ENCODE data around the gene TCEAL3.
"Not testable (repeated sequence)": the region's sequence is repeated elsewhere in the genome, so short reads cannot be mapped to it uniquely, and the experiment has no call there.

TCEAL3 gene

GRCh38 chrX:103607364-103608305 lies at the start of gene TCEAL3:
TSS of gene TCEAL3 (plus strand) at chrX:103607963. CDS start at chrX:103609065, 1,102 bp downstream.
- FAIRE-seq = no peak

GRCh38 chrX:103560256-103560655 lies 47.5 kb upstream of the TCEAL3 start:
- FAIRE-seq = peak; percentile 80

- FAIRE-seq = no peak
These were observed 45.0 kb upstream of the TCEAL3 start for GRCh38 chrX:103562801-103563200.

GRCh38 chrX:103565197-103565596 lies 42.6 kb upstream of the TCEAL3 start:
- no peak for FAIRE-seq

GRCh38 chrX:103565752-103566151 lies 42.0 kb upstream of the TCEAL3 start:
- no peak for FAIRE-seq

- FAIRE-seq = no peak
These were observed 36.6 kb upstream of the TCEAL3 start for GRCh38 chrX:103571121-103571520.

- FAIRE-seq = no peak
These were observed 36.0 kb upstream of the TCEAL3 start for GRCh38 chrX:103571726-103572125.

GRCh38 chrX:103573202-103573601 lies 34.6 kb upstream of the TCEAL3 start:
- no peak for FAIRE-seq

- no peak for FAIRE-seq
These were observed 23.2 kb upstream of the TCEAL3 start for GRCh38 chrX:103584596-103584995.

GRCh38 chrX:103585411-103586313 lies 22.1 kb upstream of the TCEAL3 start, which contains the start of gene TCEAL4:
TSS of gene TCEAL4 (plus strand) at chrX:103585515. CDS start at chrX:103586676, 1,161 bp downstream.
- FAIRE-seq = no peak

- FAIRE-seq = no peak
These were observed 21.5 kb upstream of the TCEAL3 start for GRCh38 chrX:103586314-103586646.

- FAIRE-seq = no peak
These were observed 21.1 kb upstream of the TCEAL3 start for GRCh38 chrX:103586659-103587058.

GRCh38 chrX:103592295-103592694 lies 15.5 kb upstream of the TCEAL3 start:
- FAIRE-seq = not testable (repeated sequence)

- FAIRE-seq = not testable (repeated sequence)
These were observed 12.6 kb upstream of the TCEAL3 start for GRCh38 chrX:103595202-103595601.

GRCh38 chrX:103608306-103608963 lies 672 bp downstream of the TCEAL3 start:
- no peak for FAIRE-seq

GRCh38 chrX:103610282-103610681 lies 2.5 kb downstream of the TCEAL3 start:
- no peak for FAIRE-seq

GRCh38 chrX:103613362-103613890 lies 5.7 kb downstream of the TCEAL3 start:
- no peak for FAIRE-seq

- no peak for FAIRE-seq
These were observed 7.2 kb downstream of the TCEAL3 start for GRCh38 chrX:103614999-103615398.

- no peak for FAIRE-seq
These were observed 8.1 kb downstream of the TCEAL3 start for GRCh38 chrX:103615781-103616371.

GRCh38 chrX:103616676-103617186 lies 9.0 kb downstream of the TCEAL3 start:
- no peak for FAIRE-seq

GRCh38 chrX:103624111-103624510 lies 16.3 kb downstream of the TCEAL3 start:
- FAIRE-seq = no peak

- no peak for FAIRE-seq
These were observed 19.1 kb downstream of the TCEAL3 start for GRCh38 chrX:103626855-103627254.

All from colon (tissue), 2 donors.